MM.1S (cell line): ENCODE measurements around the gene ZFAND6.

Experiments
- DNase-seq: peaks from one replicate; pipeline ENCODE4 v3.0.0-alpha.2; 2015
- H2AFZ ChIP-seq: fragments of 300-600 bp; sonication (generic); 2 replicates; pipeline ENCODE4 v1.6.0; 2016; ENCODE audit warnings: antibody characterized with exemption, low read length
- H3F3A ChIP-seq: fragments of 300-600 bp; sonication (generic); 2 replicates; pipeline ENCODE4 v1.6.1; 2016; ENCODE audit warnings: mild to moderate bottlenecking, antibody characterized with exemption, low read length, moderate library complexity, mixed read lengths; ENCODE audit not compliant: insufficient read depth
- H3K27ac ChIP-seq: fragments of 300-600 bp; sonication (generic); 2 replicates; pipeline ENCODE4 v1.5.1; 2016; ENCODE audit warnings: mild to moderate bottlenecking, low read length
- H3K27me3 ChIP-seq: fragments of 300-600 bp; sonication (generic); replicated peaks from 2 replicates; pipeline ENCODE4 v1.6.0; 2016; ENCODE audit warnings: low read length; ENCODE audit not compliant: insufficient read depth
- H3K36me3 ChIP-seq: fragments of 300-600 bp; sonication (generic); replicated peaks from 2 replicates; pipeline ENCODE4 v1.6.1; 2016; ENCODE audit warnings: mild to moderate bottlenecking, low read length, mixed read lengths; ENCODE audit not compliant: insufficient read depth
- H3K4me1 ChIP-seq: fragments of 300-600 bp; sonication (generic); 2 replicates; pipeline ENCODE4 v1.6.1; 2016; ENCODE audit warnings: low read length, mixed read lengths
- H3K4me2 ChIP-seq: fragments of 300-600 bp; sonication (generic); 2 replicates; pipeline ENCODE4 v1.6.0; 2016; ENCODE audit warnings: low read depth, low read length
- H3K4me3 ChIP-seq: fragments of 300-600 bp; sonication (generic); 2 replicates; pipeline ENCODE4 v1.5.1; 2016; ENCODE audit warnings: low read length, mixed read lengths
- H3K79me2 ChIP-seq: fragments of 300-600 bp; sonication (generic); 2 replicates; pipeline ENCODE4 v1.6.1; 2016; ENCODE audit warnings: mixed run types, low read length, mixed read lengths
- H3K9ac ChIP-seq: fragments of 300-600 bp; sonication (generic); 2 replicates; pipeline ENCODE4 v1.6.1; 2016; ENCODE audit warnings: low read length, mixed read lengths
- H3K9me2 ChIP-seq: fragments of 300-600 bp; sonication (generic); replicated peaks from 2 replicates; pipeline ENCODE4 v1.6.1; 2016; ENCODE audit warnings: mild to moderate bottlenecking, low read length, mixed read lengths; ENCODE audit not compliant: insufficient read depth
- H3K9me3 ChIP-seq: fragments of 300-600 bp; sonication (generic); replicated peaks from 2 replicates; pipeline ENCODE4 v1.6.1; 2016; ENCODE audit warnings: mild to moderate bottlenecking, low read length, mixed read lengths; ENCODE audit not compliant: insufficient read depth
- H4K20me1 ChIP-seq: fragments of 300-600 bp; sonication (generic); 2 replicates; pipeline ENCODE4 v1.6.1; 2016; ENCODE audit warnings: mild to moderate bottlenecking, low read length, moderate library complexity, mixed read lengths; ENCODE audit not compliant: insufficient read depth
- CTCF ChIP-seq: fragments of 300-600 bp; sonication (generic); IDR thresholded peaks from 2 replicates; pipeline ENCODE4 v1.5.1; 2016; ENCODE audit warnings: antibody characterized with exemption, low read length, mixed read lengths
- EZH2 ChIP-seq: fragments of 300-600 bp; sonication (generic); optimal IDR thresholded peaks from 2 replicates; pipeline ENCODE3; 2017; ENCODE audit warnings: low read depth, mild to moderate bottlenecking, antibody characterized with exemption, low read length, mixed read lengths
- EZH2phosphoT487 ChIP-seq: fragments of 300-600 bp; sonication (generic); IDR thresholded peaks from 2 replicates; pipeline ENCODE4 v1.6.1; 2018; ENCODE audit warnings: antibody characterized with exemption, low read length

ZFAND6 gene

DNA sequence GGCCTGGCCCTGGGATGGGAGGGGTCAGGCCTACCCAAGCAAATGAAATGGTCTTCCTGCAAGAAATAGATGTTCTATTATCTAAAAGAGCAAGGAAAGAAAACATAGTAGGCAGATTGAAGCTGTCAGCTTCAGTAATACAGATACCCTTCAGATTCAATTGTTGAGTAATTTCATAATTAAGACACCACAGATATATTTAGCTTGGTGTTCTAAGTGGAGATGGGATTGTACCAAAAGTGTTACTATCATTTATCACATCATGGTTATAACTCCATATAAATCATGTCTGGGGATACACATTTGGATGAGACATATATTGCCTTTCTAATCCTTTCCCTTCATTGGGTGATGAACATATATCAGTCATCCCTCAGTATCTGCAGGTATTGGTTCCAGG, 51.4 kb downstream of the ZFAND6 start:
- Histone ChIP-seq H3K4me2 (no peak overlapping the region), H4K20me1 (no peaks in the 10 kb centered on the region)

GRCh38 chr15:80114114-80114513, 54.6 kb downstream of the ZFAND6 start:
- Histone ChIP-seq H3K4me2 (no peak overlapping the region), H3K9me3 (no peaks in the 10 kb centered on the region), H3K4me1 (no peaks in the 10 kb centered on the region), H3K79me2 (peaks cover 56% of the 10 kb centered on the region), H3K4me3 (no peak overlapping the region), H3K27me3 (no peaks in the 10 kb centered on the region), H4K20me1 (no peaks in the 10 kb centered on the region), H2AFZ (no peak overlapping the region), H3K9ac (no peak overlapping the region), H3K27ac (no peak overlapping the region), H3K36me3 (no peaks in the 10 kb centered on the region), H3K9me2 (no peaks in the 10 kb centered on the region), H3F3A (no peaks in the 10 kb centered on the region)
- DNase-seq = no peak
- TF ChIP-seq CTCF = no peak
- TF ChIP-seq EZH2 = no peak
- no peak for TF ChIP-seq EZH2phosphoT487

More for the DNA sequence above, 51.4 kb downstream of the ZFAND6 start:
- H2AFZ ChIP-seq = no peak overlapping the region
- H3K9me3 ChIP-seq = no peaks in the 10 kb centered on the region
- no peaks in the 10 kb centered on the region for H3K9me2 ChIP-seq
- no peaks in the 10 kb centered on the region for H3K36me3 ChIP-seq
- TF ChIP-seq CTCF (no peak), EZH2phosphoT487 (no peak), EZH2 (no peak)
- DNase-seq = no peak
- H3K4me3 ChIP-seq = no peak overlapping the region
- H3F3A ChIP-seq = no peaks in the 10 kb centered on the region
- no peak overlapping the region for H3K27ac ChIP-seq
- no peaks in the 10 kb centered on the region for H3K27me3 ChIP-seq
- H3K79me2 ChIP-seq = peaks cover 50% of the 10 kb centered on the region
- H3K9ac ChIP-seq = no peak overlapping the region
- no peaks in the 10 kb centered on the region for H3K4me1 ChIP-seq

- Histone ChIP-seq H2AFZ (no peak overlapping the region), H3F3A (no peaks in the 10 kb centered on the region), H3K79me2 (peaks cover 56% of the 10 kb centered on the region), H3K4me1 (no peaks in the 10 kb centered on the region), H3K36me3 (no peaks in the 10 kb centered on the region), H3K9me2 (no peaks in the 10 kb centered on the region), H3K4me2 (no peak overlapping the region), H3K27ac (no peak overlapping the region), H3K9ac (no peak overlapping the region), H4K20me1 (no peaks in the 10 kb centered on the region), H3K9me3 (no peaks in the 10 kb centered on the region), H3K4me3 (no peak overlapping the region), H3K27me3 (no peaks in the 10 kb centered on the region)
- TF ChIP-seq EZH2phosphoT487 (no peak), EZH2 (no peak), CTCF (no peak)
- no peak for DNase-seq
Observed at GRCh38 chr15:80115021-80115420, 55.5 kb downstream of the ZFAND6 start.
